Melanocyte of skin (primary cell): Measurements from ENCODE around the gene COX17. TPM values are rescaled to one million over a fixed set of nuclear protein-coding genes. Genes with fewer than 3 reads are reported as not detected.

Source experiments
- total RNA-seq, 2 donors: library from RNA; depleted of rRNA; stranded (reverse); fragments of >200 nt; gene quantifications; 2 replicates each; pipeline ENCODE4 v1.2.3, GENCODE V29; 2012

Gene COX17
- 10 to 100 TPM; 23.1 to 32.0 TPM for total RNA-seq

GRCh38 chr3:119676771-119677640, at the start of gene COX17:
TSS of gene COX17 (minus strand) at chr3:119677406. CDS start at chr3:119677310, 96 bp downstream.

GRCh38 chr3:119702530-119703527, 25.6 kb upstream of the COX17 start, which contains the start of gene CFAP91:
TSS of gene CFAP91 (plus strand) at chr3:119703022. CDS start at chr3:119703099, 77 bp downstream.

GRCh38 chr3:119660474-119661440, 16.4 kb downstream of the COX17 start, which contains the start of gene POPDC2:
TSS of gene POPDC2 (minus strand) at chr3:119660589. CDS start at chr3:119660423, 166 bp downstream.

Other genes starting within 250 kb of the COX17 start
- gene TMEM39A, start 213.8 kb downstream of the COX17 start, total RNA-seq, result 10 to 100 TPM; 25.1 to 32.0 TPM
- gene POGLUT1, start 208.4 kb downstream of the COX17 start, total RNA-seq, result 10 to 100 TPM; 15.1 to 16.3 TPM
- 10 to 100 TPM; 76.7 to 89.2 TPM for gene TIMMDC1, start 178.9 kb downstream of the COX17 start, total RNA-seq
- not detected for gene CD80, start 117.8 kb downstream of the COX17 start, total RNA-seq
- gene ADPRH, start 97.9 kb downstream of the COX17 start, total RNA-seq, result 1 to 10 TPM; 7.9 to 9.7 TPM
- gene PLA1A, start 79.5 kb downstream of the COX17 start, total RNA-seq, result 10 to 100 TPM; 10.7 to 65.6 TPM
- 1 to 10 TPM in 1 of 2 donors, not detected in 1; 1.4 TPM for gene POPDC2, start 16.8 kb downstream of the COX17 start, total RNA-seq
- gene CFAP91, start 25.6 kb upstream of the COX17 start, total RNA-seq, result 1 to 10 TPM in 1 of 2 donors, under 1 TPM in 1; 0.69 to 2.0 TPM
- under 1 TPM in 1 of 2 donors, not detected in 1; under 0.01 TPM for gene NR1I2, start 104.7 kb upstream of the COX17 start, total RNA-seq